RPMI8226 (cell line): ENCODE measurements around the gene MORN3.
"Not testable (repeated sequence)": the region's sequence is repeated elsewhere in the genome, so short reads cannot be mapped to it uniquely, and the experiment has no call there.

Experiments used
- DNase-seq: peaks from one replicate; pipeline ENCODE4 v3.0.0-alpha.2; 2015

MORN3 gene

DNA sequence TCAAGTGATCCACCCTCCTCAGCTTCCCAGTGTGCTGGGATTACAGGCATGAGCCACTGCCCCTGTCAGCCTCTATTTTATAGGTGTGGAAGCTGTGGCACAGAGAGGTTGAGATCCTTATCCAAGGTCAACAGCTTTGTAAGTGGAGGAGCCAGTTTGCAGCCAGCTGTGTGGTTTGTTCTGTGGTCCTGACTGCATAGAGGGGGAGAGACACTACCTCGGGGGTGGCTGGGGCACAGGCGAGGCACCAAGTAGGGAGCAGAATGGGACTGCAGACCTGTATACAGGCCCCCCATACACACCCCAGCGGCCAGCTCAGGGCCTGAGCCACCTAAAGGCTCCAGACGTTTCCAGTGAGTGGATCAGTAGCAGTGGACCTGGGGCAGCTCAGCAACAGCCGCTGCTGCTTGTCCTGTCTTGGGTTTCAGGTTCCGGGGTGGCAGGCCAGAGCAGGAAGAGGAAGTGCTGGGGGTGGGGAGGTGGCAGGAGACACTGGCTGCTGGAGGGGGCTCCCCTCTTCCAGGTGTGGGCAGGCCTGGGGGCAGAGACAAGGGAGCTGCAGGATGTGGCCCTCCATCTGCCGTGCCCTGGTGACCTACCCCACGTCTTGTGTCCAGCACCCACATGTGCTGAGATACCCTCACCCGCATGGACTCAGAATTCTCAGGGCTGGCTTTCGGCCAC lies 32.1 kb downstream of the MORN3 start:
- no peak for DNase-seq

DNA sequence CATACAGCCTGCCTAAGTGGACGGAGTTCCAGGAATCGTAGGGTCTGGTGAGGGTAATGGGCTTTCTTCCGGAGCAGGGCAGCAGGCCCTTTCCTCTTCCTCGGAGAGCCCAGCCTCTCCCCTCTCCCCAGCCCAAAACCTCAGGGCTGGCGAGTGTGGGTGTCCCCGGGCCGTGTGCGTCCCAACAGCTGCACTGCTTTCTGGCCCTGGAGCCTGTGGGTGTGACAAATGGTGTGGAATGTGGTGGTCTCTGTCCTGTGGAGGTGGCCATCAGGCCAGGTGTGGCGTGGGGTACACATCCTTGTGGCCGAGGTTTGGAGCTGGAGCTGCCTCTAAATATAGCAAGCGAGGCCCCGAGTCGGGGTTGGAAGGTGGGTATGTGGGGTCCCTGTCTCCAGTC lies 34.6 kb downstream of the MORN3 start:
- no peak for DNase-seq

DNA sequence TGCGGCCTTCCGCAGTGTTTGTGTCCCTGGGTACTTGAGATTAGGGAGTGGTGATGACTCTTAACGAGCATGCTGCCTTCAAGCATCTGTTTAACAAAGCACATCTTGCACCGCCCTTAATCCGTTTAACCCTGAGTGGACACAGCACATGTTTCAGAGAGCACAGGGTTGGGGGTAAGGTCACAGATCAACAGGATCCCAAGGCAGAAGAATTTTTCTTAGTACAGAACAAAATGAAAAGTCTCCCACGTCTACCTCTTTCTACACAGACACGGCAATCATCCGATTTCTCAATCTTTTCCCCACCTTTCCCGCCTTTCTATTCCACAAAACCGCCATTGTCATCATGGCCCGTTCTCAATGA lies 35.6 kb downstream of the MORN3 start:
- not testable (repeated sequence) for DNase-seq

DNA sequence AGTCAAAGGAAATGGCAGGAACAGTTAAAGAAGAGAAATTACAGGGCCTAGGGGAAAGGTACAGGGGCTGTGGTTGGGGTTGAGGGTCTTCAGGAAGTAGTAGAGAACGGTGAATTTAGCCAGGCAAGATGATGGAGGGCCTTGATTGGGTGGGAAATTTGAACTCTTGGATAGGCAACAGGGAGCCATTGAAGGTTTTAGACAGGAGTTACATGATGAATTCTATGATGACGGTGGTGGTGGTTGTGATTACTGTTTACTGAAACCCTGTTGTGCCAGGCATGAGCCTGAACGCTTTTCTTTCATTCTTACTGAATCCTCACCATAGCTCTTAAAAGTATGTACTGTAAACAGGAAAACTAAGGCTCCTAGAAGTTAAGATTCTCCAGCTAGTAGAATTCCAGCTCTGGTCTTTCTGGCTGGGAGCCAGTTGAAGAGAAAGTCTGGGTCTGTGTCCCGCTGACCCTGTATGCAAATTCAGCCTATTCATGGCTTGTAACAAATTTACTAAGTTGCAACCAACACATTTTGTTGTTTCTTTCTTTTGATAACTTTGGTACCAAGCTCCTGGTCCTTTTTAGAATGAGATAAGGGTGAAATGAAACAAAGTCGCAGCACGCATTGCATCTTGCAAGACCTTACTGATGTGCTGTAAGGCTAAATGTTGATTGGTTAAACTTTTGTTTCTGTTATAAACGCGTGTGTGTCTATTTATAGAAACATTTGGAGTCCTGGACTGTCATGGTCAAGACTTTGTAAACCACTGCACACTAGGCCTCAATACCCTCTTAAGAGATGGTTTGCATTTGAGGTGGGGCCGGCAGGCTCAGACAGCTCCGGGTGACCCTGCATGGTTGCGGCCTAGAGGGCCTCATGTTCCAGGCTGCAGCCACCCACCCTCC lies 37.1 kb downstream of the MORN3 start:
- no peak for DNase-seq

DNA sequence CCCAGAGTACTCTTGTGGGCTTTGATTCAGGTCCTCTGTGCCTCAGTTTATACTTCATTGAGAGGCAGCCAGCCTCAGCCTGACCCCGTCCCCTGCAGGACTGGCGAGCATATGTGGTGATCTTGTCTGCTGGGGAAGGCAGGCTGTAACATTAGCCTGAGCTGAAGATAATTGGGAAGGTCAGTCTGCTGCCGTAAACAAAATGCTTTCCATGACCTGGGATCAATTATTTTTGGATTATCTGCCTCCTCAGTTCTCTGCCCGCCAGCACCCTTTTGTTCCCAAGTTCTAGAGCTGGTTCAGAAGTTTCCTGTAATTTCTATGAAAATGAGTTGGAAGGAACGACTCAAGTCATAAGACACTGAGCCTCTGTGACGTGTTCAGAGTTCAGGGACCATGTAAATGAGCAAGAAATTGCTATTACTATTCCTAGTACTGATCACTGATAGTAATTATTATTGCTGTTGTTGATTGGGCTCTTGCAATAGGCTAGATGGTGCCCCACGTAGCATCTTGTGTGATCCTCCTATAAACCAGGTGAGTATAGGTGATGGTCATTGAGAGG lies 38.6 kb downstream of the MORN3 start:
- DNase-seq, result no peak

DNA sequence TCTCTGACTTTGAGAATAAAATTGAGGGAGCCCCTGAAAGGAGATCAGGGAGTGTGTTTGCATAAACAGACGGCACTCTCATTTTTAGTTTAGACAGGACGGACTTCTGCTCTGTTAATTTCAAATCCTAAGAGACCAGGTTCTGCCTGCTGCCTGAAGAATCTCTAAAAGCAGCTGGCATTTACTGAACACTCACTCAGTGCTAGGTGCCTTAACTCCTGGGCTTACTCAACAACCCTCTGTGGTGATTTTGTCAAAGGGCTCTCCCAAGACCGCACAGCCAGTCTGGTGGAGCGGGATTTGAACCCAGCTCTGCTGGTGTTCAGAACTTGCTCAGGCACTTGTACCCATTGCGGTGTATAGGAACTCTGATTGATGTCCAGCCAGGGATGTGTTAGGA lies 40.9 kb downstream of the MORN3 start:
- DNase-seq, result no peak

DNA sequence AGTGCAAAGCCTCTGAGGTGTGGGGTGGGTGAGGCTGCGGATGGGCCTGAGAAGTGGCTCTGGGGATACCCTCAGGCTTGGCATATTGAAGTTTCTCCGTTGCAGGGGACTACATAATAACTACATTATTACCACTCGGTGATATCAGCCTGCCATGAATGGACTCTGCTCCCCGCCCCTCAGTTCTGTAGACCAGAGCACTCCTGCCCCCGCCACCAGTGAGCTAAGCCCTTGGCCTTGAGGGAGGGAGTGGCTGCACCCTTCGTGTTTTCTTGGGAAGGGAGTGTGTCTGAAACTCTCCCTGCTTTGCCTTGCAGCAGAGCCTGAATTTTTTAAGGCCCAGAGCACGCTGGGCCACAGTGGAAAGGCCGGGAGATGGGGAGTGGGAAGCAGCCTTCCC lies 41.4 kb downstream of the MORN3 start:
- no peak for DNase-seq

DNA sequence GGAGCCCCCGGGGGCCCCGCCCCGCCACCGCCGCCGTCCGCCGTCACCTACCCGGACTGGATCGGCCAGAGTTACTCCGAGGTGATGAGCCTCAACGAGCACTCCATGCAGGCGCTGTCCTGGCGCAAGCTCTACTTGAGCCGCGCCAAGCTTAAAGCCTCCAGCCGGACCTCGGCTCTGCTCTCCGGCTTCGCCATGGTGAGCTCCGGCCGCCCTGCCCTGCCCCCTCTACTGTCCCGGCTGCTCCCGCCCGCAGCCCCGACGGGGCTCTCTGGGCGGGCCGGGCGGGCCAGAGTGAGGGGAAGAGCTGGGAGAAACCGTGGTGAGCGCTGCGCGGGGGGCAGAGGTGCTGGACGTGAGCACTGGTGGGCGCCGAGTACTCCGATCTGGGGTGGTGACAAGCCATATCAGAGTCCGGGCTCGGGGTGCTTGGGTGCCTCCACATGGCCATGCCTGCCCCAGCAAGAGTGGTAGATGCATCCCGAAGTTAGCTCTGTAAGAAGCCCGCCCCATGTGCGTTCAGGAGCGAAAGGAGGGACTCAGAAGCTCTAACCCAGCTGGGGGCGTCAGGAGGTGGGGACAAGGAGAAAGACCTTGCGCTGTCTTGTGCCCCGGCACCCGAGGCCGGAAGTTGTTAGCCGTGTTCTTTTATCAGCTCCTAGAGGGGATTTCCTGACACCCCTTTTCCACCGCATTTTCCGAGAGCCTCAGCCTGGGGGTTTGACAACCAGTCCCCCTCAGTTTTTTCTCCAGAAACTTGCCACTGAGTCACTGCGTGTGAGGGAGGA lies 42.4 kb downstream of the MORN3 start:
- peak; percentile 74 for DNase-seq

DNA sequence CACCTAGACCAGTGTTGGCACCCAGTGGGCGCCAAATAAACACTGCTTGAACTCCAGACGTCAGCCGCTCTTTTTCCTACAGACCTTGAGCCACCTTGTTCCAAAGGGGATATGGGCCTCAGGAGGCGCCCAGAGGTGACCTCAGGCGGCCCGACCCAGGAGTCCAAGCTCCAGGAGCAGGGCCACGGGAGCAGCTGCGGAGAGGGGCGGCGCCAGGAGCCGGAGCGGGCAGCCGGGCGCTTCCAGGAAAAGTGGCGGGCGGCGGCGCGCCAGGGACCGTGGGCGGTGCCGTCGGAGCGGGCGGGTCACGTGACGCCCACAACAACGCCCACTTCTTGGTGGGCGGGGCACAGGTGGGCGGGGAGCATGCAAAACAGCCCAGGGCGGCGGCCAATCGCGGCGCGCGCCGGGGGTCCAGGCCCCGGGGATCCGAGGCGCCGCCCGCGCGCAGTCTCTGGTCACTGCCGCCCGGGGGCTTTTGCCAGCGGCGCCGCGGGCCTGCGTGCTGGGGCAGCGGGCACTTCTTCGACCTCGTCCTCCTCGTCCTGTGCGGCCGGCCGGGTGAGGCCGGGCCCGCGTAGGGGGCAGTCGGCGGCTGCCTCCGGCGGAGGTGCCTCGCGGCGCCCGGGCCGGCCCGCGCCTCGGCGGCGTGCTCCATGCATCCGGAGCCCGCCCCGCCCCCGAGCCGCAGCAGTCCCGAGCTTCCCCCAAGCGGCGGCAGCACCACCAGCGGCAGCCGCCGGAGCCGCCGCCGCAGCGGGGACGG lies 43.2 kb downstream of the MORN3 start, which contains the start of gene ORAI1:
ORAI1 (plus strand) TSS at position 444 of the 766 bp plus-strand sequence.
- peak; percentile 97 for DNase-seq

DNA sequence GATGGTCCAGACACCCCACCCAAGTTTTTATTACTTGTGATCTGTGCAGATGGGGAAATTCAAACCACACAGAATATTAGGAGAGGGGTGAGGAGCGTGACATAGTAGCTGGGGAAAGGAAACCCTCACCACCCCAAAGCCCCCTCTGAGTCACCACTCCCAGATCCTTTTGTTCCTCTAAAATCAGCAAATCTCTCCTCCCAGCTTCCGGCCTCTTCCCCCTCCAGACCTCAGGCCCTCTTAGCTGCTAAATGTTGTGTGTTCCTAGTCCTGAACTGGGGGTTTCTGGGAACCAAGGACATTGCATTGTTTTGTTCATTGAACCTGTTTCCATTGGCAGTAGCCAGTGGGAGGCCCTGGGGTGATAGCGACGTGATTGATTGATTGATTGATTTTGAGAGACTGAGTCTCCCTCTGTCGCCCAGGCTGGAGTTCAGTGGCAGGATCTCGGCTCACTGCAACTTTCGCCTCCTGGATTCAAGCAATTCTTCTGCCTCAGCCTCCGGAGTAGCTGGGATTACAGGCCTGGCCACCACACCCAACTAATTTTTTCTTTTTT lies 49.0 kb downstream of the MORN3 start:
- no peak for DNase-seq

DNA sequence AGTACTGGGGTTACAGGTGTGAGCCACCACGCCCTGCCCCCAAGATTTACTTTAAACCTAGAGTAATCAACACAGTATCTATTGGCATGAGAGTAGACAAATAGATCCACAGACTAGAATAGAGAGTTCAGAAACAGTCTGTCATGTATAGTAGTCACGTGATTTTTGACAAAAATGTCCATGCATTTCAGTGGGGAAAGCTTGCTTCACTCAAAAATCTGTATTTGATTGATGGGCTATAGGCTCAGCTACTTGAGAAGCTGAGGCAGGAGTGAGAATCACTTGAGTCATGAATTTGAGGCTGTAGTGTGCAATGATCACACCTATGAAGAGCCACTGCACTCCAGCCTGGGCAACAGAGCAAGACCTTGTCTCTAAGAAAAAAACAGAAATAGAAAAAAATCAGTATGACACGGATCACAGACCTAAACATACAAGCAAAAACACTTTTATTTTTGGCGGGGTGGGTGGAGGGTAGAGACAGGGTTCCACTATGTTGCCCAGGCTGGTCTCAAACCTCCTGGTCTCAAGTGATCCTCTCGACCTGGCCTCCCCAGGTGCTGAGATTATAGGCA lies 50.7 kb downstream of the MORN3 start:
- no peak for DNase-seq

DNA sequence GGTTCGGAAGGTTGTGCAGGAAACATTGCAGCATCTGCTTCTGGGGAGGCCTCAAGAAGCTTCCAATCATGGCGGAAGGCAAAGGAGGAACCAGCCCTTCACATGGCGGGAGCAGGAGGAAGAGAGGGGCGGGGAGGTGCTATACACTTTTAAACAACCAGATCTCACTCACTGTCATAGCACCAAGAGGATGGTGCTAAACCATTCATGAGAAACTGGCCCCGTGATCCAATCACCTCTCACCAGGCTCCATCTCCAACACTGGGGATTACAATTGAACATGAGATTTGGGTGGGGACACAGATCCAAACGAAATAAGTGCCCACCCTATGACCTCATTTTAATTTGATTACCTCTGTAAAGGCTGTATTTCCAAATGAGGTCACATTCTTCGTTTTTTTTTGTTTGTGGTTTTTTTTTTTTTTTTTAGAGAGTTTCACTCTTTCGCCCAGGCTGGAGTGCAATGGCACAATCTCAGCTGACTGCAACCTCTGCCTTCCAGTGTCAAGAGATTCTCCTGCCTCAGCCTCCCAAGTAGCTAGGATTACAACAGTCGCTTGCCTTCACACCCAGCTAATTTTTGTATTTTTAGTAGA lies 54.5 kb downstream of the MORN3 start:
- DNase-seq, result no peak

DNA sequence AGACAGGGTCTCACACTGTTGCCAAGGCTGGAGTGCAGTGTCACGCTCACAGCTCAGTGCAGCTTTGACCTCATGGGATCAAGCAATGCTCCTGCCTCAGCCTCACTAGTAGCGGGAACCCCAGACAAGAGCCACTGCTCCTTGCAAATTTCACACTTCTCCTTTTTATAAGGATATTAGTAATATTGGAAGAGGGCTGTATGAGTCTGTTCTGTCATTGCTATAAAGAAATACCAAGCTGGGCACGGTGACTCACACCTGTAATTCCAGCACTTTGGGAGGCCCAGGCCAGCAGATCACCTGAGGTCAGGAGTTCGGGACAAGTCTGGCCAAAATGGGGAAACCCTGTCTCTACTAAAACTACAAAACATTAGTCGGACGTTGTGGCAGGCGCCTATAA lies 56.0 kb downstream of the MORN3 start:
- DNase-seq, result no peak

DNA sequence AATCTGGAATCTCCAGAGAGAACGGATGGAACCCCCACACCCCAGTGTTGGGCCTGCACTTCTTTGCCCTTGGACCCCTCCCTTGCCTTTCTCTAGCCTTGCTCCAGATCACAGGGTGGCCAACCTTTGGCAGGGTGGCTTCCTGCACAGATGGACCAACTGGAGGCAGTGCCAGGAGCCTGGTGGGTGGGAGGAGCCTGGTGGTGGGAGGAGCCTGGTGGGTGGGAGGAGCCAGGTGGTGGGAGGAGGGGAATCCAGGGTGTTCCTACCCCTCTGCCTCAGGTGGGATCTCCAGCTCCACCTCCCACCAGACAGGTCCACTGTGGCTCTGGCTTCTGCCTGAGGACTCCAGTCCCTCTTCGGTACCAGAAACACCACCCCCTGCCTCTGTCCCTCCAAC lies 58.1 kb downstream of the MORN3 start:
- DNase-seq, result peak; percentile 27

DNA sequence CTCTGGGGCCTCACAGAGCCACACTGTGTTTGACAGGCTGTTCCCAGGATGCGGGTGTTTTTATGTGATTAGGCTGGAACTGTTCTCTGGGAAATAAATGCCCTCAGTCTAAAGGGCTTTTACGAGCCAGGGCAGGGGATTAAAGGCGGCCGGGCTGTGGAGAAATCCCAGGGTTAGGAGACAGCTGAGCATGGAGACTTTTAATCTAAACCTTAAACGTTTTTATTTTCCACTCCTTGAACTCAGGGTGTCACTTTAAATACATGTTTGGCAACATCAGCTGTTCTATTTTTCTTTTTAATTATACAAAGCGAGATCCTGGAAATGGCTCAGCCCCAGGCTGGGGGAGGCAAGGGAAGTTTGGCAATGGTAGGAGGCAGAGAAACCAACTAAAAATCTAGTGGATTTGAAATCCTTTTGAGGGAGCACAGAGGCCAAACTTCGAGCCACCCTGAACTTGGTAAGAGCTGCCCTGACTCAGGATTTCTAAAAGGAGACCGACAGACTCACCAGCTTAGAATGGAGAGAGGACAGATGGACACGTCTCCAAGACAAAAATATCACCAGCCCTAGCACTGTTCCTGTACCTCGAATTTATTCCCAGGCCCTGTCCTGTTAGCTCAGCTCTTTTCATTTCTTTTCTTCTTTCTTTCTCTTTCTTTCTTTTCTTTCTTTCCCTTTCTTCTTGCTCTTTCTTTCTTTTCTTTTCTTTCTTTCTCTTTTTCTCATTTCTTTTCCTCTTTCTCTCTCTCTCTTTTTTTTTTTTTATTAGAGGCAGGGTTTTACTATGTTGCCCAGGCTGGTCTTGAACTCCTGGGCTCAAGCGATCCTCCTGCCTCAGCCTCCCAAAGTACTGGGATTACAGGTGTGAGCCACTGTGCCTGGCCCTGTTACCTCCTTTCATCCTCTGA lies 59.0 kb downstream of the MORN3 start:
- no peak for DNase-seq

DNA sequence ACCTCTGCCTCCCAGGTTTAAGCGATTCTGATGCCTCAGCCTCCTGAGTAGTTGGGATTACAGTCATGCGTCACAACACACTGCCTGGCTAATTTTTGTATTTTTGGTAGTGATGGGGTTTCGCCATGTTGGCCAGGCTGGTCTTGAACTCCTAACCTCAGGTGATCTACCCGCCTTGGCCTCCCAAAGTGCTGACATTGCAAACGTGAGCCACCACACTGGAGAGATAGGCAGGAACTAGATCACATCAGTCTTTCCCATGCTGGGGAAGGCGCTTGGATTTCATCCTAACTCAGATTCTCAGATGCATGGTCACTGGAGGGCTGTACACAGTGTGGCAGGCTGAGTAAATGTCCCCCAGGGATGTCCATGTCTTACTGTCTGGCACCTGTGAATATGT lies 61.2 kb downstream of the MORN3 start:
- DNase-seq, result no peak

DNA sequence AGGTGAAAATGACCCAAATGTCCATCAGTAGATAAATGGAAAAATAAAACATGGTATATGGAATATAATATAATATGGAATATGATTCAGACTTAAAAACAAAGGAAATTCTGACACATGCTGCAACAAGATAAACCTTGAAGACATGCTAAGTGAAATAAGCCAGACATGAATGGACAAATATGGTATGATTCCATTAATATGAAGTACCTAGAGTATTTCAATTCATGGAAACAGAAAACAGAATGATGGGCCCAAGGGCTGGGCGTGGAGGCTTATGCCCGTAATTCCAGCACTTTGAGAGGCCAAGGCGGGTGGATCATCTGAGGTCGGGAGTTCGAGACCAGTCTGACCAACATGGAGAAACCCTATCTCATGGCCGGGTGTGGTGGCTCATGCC lies 65.9 kb downstream of the MORN3 start:
- no peak for DNase-seq

DNA sequence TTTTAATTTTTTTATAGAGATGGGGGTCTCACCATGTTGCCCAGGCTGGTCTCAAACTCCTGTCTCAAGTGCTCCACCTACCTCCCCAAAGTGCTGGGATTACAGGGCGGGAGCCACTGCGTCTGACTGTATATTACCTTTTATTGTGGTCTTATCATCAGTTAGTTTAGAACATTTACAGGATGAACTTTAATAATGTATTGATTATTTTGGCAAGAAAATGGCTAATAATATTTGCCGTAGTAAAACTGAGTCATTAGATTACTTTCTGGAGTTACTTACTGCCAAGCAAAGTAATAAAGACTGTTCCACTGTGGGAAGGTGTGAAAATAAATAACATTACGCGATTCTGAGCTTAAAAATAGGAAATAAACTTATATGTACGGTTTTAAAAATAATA lies 66.7 kb downstream of the MORN3 start:
- DNase-seq, result no peak

DNA sequence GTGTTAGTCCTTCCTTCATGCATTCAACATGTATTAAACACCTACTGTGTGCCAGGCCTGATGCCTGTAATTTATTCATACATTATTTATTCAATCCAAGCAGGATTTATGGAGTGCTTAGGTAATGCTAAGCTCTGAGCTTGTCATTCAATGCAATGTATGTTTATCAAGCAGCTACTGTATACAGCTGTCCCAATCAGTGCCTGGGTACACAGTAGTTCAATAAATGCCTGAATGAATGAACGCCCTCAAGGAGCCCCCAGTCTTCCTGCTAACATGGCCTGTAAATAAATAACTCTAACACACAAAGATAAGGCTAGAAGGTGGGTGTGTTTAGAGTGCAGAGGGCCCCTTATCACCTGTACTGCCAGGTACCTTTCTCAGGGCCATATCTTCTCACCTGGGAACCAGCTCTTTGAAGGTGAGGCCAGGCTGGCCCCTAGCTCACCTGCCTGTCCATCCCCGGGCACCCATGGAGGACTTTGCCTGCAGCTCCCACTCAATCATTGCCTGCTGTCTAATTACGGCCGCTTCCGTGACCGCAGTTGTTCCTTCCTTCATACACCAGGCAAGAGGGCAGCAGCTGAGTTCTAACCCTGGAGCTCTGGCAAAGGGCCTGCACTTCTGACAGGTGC lies 68.6 kb downstream of the MORN3 start:
- no peak for DNase-seq
